ENCODE results near the gene U2SURP. TPM values are rescaled to one million over a fixed set of nuclear protein-coding genes. Genes with fewer than 3 reads are reported as not detected.
"Not testable (repeated sequence)": the region's sequence is repeated elsewhere in the genome, so short reads cannot be mapped to it uniquely, and the experiment has no call there.

U2SURP gene
- polyA plus RNA-seq, 1 experiment, result 71.9 TPM

DNA sequence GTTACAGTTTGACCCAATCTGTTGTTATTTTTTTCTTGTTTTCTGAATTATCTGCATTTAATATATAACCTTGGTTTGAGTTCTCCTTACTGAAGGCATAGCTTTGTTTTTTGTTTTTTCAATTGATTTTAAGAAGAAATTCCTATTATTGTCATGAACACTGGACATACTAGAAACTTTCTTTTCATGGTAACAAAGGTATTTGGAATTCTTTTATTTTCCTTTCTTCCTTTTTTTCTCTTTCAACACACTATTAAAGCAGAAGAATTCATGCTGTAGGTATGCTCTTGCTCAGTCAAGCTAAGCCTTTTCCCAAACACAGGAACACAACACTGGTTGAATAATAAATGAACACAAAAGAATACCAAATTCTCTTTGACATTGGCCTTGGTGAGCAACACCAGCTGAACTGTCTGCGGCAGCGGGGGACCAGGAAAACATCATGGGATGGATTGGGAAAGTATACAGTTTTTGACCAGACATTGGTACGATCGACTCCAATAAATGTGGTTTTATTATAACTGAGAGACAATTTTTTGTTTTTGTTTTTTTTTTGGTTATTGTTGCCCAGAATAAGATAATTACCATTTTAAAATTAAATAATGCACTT lies 23.1 kb downstream of the U2SURP start:
- H3K9me3 ChIP-seq (ENCODE audit: control insufficient read depth, insufficient read depth, low read length), result no peaks in the 10 kb centered on the region
- no peak overlapping the region for H3K27ac ChIP-seq (ENCODE audit: low read depth, low read length)
- no peaks in the 10 kb centered on the region for H3K27me3 ChIP-seq (ENCODE audit: control insufficient read depth, insufficient read depth, low read length)
- ChIA-PET CTCF (interaction anchor here (1.0 to 1.2 kb wide), 2 partner anchors 17 to 650 kb away, joined by 3 to 4 read pairs; no protein-coding TSS in a partner anchor), POLR2A (no interaction called here)
- DNase-seq (ENCODE audit: low read depth, low spot score), result no peak
- TF ChIP-seq, protein P1, sequence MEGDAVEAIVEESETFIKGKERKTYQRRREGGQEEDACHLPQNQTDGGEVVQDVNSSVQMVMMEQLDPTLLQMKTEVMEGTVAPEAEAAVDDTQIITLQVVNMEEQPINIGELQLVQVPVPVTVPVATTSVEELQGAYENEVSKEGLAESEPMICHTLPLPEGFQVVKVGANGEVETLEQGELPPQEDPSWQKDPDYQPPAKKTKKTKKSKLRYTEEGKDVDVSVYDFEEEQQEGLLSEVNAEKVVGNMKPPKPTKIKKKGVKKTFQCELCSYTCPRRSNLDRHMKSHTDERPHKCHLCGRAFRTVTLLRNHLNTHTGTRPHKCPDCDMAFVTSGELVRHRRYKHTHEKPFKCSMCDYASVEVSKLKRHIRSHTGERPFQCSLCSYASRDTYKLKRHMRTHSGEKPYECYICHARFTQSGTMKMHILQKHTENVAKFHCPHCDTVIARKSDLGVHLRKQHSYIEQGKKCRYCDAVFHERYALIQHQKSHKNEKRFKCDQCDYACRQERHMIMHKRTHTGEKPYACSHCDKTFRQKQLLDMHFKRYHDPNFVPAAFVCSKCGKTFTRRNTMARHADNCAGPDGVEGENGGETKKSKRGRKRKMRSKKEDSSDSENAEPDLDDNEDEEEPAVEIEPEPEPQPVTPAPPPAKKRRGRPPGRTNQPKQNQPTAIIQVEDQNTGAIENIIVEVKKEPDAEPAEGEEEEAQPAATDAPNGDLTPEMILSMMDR (IDR thresholded peaks at IDR 0.05; ENCODE audit: low read depth, low read length), result no peak
- no peak overlapping the region for H3K4me3 ChIP-seq (ENCODE audit: low read depth, low read length)

DNA sequence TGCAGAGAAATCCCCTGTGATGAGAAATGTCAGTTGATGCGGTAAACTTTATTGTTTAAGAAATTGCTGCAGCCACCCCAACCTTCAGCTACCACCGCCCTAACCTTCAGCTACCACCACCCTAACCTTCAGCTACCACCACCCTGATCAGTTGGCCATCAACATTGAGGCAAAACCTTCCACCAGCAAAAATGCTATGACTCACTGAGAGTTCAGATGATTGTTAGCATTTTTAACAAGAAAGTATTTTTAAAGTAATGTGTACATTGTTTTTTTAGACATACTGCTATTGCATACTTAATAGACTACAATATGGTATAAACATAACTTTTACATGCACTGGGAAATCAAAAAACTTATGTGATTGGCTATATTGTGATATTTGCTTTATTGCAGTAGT lies 30.0 kb downstream of the U2SURP start:
- CTCF ChIA-PET, result interaction anchor here (1.7 to 3.1 kb wide), 2 partner anchors 9 to 203 kb away, joined by 7 to 13 read pairs; no protein-coding TSS in a partner anchor
- no peaks in the 10 kb centered on the region for H3K27me3 ChIP-seq (ENCODE audit: control insufficient read depth, insufficient read depth, low read length)
- no peak overlapping the region for H3K27ac ChIP-seq (ENCODE audit: low read depth, low read length)
- no peak overlapping the region for H3K4me3 ChIP-seq (ENCODE audit: low read depth, low read length)
- POLR2A ChIA-PET, result no interaction called here
- TF ChIP-seq, protein P1 (IDR thresholded peaks at IDR 0.05; ENCODE audit: low read depth, low read length), result no peak
- H3K9me3 ChIP-seq (ENCODE audit: control insufficient read depth, insufficient read depth, low read length), result no peaks in the 10 kb centered on the region
- no peak for DNase-seq (ENCODE audit: low read depth, low spot score)

DNA sequence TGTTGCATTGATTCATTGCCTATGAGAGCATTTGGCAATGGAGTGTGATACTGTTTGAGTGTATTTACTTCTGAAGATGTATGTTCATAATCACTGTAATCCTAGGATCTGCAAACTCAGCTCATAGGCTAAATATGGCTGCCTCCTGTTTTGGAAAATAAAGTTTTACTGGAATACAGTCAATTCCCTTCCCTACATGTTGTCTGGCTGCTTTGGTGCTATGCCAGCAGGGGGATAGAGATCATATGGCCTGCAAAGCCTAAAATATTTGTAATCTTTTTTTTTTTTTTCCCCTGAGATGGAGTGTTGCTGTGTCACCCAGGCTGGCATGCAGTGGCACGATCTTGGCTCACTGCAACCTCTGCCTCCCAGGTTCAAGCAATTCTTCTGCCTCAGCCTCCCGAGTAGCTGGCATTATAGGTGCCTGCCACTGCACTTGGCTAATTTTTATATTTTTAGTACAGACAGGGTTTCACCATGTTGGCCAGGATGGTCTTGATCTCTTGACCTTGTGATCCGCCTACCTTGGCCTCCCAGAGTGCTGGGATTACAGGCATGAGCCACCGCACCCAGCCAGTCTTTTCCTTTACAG lies 30.5 kb downstream of the U2SURP start:
- H3K27me3 ChIP-seq (ENCODE audit: control insufficient read depth, insufficient read depth, low read length); H3K9me3 ChIP-seq (ENCODE audit: control insufficient read depth, insufficient read depth, low read length); POLR2A ChIA-PET; H3K27ac ChIP-seq (ENCODE audit: low read depth, low read length); DNase-seq (ENCODE audit: low read depth, low spot score); H3K4me3 ChIP-seq (ENCODE audit: low read depth, low read length): not testable (repeated sequence)
- CTCF ChIA-PET, result interaction anchor here (1.2 to 3.1 kb wide), 4 partner anchors 9 to 612 kb away, joined by 4 to 13 read pairs (median 6); no protein-coding TSS in a partner anchor

DNA sequence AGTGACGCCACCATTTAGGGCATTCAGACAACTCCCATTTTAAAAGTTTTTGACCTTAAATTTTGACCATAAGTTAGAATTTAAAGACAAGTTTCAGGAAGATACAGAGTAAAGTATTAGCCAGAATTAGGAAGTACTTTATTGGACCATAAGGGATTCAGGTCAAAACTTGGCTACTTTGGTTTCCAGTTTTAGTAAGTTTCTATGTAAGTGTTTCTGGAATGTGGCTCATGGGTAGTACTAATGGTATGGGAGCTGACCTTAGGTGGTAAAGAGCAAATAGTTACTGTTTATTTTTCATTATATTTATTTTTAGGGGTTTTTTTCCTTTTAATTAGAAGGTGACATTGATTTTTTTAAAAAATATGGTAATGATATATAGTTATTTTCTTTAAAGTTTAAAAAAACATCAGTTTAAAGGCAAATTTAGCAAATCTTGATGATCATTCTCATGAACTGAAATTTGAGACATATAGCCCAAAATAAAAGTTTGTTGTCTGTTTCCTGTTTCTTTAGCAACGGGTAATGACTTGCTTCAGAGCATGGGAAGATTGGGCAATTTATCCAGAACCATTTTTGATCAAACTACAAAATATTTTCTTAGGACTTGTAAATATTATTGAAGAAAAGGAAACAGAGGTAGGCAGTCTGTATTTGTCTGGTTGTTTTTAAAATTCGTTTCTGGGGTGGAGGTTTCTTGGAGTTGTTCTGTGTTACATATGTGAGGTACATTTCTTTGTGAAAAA lies 34.3 kb downstream of the U2SURP start:
- Histone ChIP-seq H3K27ac (ENCODE audit: low read depth, low read length) (no peak overlapping the region), H3K9me3 (ENCODE audit: control insufficient read depth, insufficient read depth, low read length) (no peaks in the 10 kb centered on the region), H3K4me3 (ENCODE audit: low read depth, low read length) (no peak overlapping the region), H3K27me3 (ENCODE audit: control insufficient read depth, insufficient read depth, low read length) (no peaks in the 10 kb centered on the region)
- CTCF ChIA-PET, result interaction anchor here (0.6 kb wide), 1 partner anchor 638 kb away, joined by 3 read pairs; no protein-coding TSS in a partner anchor
- POLR2A ChIA-PET, result no interaction called here
- DNase-seq (ENCODE audit: low read depth, low spot score), result no peak
- TF ChIP-seq, protein P1 (IDR thresholded peaks at IDR 0.05; ENCODE audit: low read depth, low read length), result no peak

DNA sequence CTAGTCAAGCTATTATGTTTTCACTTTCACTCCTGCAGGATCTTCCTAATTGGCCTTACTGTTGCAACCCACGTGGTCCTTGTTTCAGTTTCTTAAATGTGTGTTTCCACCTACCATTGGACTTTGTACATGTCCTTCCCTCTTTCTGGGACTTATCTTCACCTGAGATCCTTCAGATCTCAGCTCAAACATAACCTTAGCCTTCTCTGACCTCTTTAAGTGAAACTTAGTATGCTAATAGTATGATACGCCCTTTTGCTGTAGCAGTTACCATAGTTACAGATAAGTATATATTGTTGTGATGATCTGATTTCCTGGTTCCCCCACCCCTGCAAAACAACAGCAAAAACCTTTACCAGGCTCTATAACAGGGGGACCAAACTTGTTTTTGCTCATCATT lies 35.2 kb downstream of the U2SURP start:
- no peak for DNase-seq (ENCODE audit: low read depth, low spot score)
- H3K27me3 ChIP-seq (ENCODE audit: control insufficient read depth, insufficient read depth, low read length), result no peaks in the 10 kb centered on the region
- TF ChIP-seq, protein P1 (IDR thresholded peaks at IDR 0.05; ENCODE audit: low read depth, low read length), result no peak
- ChIA-PET CTCF (no interaction called here), POLR2A (no interaction called here)
- H3K27ac ChIP-seq (ENCODE audit: low read depth, low read length), result no peak overlapping the region
- H3K9me3 ChIP-seq (ENCODE audit: control insufficient read depth, insufficient read depth, low read length), result no peaks in the 10 kb centered on the region
- no peak overlapping the region for H3K4me3 ChIP-seq (ENCODE audit: low read depth, low read length)
